ENCODE data around the gene ZC3H10.

GRCh38 chr12:56117778-56118687 lies at the start of gene ZC3H10:
- no peak for TF ChIP-seq YY1 (IDR thresholded peaks at IDR 0.05; ENCODE audit: insufficient read depth, insufficient read length)
- TF ChIP-seq ZNF274 (IDR thresholded peaks at IDR 0.05; ENCODE audit: low read depth, low read length) = no peak
